ENCODE results near the gene MAP3K5.

The MAP3K5 gene

DNA sequence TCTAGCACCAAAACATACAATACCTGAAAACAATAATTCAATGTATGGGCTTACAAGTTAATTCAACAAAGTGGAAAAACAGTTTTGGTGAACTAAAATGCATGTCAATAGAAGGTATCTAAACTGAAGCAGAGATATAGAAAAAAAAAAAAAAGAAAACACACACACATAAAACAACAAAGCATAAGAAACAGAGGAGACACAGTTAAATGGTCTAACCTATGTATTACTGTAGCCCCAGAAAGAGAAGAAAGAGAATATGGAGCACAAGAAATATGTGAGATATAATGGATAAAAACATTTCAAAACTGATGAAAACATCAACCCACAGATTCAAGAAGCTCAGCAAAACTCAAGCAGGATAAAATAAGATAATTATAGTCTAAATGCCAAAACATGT is 118.7 kb downstream of the MAP3K5 start:
- Histone ChIP-seq H3K4me3 (ENCODE audit: low read length) (no peak overlapping the region), H3K9ac (ENCODE audit: low read length) (no peak overlapping the region), H3K4me1 (ENCODE audit: control insufficient read depth, insufficient read depth, low read length) (no peaks in the 10 kb centered on the region), H3K27me3 (ENCODE audit: control insufficient read depth, insufficient read depth, low read length) (no peaks in the 10 kb centered on the region), H3K36me3 (ENCODE audit: control insufficient read depth, insufficient read depth, low read length) (no peaks in the 10 kb centered on the region), H3K27ac (ENCODE audit: low read depth, low read length) (no peak overlapping the region)

DNA sequence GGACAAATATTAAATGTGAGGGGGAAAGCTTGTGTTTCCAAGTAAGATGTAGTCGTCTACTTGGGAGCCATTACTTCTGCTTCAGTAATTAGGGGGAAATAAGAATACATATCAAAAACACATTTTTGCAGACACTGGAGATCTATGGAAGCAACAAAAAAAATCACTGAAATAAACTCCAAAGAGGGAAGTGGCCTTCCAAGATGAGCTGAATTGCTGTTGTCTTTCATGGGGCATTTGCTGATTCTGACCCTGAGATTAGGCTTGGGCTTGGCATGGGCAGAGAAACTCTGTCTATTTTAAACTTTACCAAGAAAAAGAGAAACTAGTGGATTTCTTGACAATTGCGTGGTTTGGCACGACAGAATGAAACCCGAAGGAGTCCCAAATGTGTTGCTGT is 120.1 kb downstream of the MAP3K5 start:
- no peak overlapping the region for H3K27ac ChIP-seq (ENCODE audit: low read depth, low read length)
- no peaks in the 10 kb centered on the region for H3K4me1 ChIP-seq (ENCODE audit: control insufficient read depth, insufficient read depth, low read length)
- H3K27me3 ChIP-seq (ENCODE audit: control insufficient read depth, insufficient read depth, low read length): no peaks in the 10 kb centered on the region
- H3K4me3 ChIP-seq (ENCODE audit: low read length): no peak overlapping the region
- no peaks in the 10 kb centered on the region for H3K36me3 ChIP-seq (ENCODE audit: control insufficient read depth, insufficient read depth, low read length)
- H3K9ac ChIP-seq (ENCODE audit: low read length): no peak overlapping the region

DNA sequence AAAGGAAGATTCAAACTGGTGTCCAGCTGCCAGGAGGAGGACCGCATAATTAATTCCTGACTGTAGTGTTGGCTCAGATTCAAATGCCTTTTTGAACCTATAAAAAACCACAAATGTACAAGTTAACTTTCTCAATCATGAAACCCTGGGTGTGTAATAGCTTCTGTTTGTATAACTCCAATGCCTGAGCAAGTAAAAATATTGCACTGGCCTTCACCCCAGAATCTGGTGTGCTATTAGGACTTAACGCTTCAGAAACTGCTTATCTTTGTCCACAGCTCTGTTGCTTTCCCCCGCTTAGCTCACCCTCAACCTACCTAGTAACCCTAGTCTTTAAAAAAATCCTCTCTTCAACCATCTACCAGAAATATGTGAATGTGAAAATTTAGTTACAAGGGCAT is 123.0 kb downstream of the MAP3K5 start:
- H3K36me3 ChIP-seq (ENCODE audit: control insufficient read depth, insufficient read depth, low read length): no peaks in the 10 kb centered on the region
- no peak overlapping the region for H3K27ac ChIP-seq (ENCODE audit: low read depth, low read length)
- no peak overlapping the region for H3K9ac ChIP-seq (ENCODE audit: low read length)
- H3K4me1 ChIP-seq (ENCODE audit: control insufficient read depth, insufficient read depth, low read length): no peaks in the 10 kb centered on the region
- H3K4me3 ChIP-seq (ENCODE audit: low read length): no peak overlapping the region
- no peaks in the 10 kb centered on the region for H3K27me3 ChIP-seq (ENCODE audit: control insufficient read depth, insufficient read depth, low read length)

DNA sequence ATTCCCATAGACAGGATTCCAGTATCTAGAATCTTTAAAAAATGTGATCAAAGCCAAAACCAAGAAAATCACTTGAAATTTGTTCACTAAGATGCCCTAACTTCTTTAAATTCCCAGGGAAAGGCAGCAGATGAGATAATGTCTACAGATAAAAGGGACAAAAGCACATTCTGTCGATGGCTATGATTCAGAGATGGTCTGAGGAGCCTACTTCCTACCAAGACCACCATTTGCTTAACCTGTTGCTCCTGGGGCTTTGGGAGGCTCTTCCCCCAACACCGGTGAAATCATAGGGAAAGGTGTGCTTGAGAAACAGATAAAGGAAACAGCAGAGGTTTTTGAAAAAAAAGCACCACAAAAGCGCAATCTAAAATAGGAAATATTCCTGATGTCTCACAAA is 123.7 kb downstream of the MAP3K5 start:
- H3K4me1 ChIP-seq (ENCODE audit: control insufficient read depth, insufficient read depth, low read length): no peaks in the 10 kb centered on the region
- H3K9ac ChIP-seq (ENCODE audit: low read length): no peak overlapping the region
- H3K27me3 ChIP-seq (ENCODE audit: control insufficient read depth, insufficient read depth, low read length): no peaks in the 10 kb centered on the region
- no peak overlapping the region for H3K4me3 ChIP-seq (ENCODE audit: low read length)
- H3K27ac ChIP-seq (ENCODE audit: low read depth, low read length): no peak overlapping the region
- no peaks in the 10 kb centered on the region for H3K36me3 ChIP-seq (ENCODE audit: control insufficient read depth, insufficient read depth, low read length)

DNA sequence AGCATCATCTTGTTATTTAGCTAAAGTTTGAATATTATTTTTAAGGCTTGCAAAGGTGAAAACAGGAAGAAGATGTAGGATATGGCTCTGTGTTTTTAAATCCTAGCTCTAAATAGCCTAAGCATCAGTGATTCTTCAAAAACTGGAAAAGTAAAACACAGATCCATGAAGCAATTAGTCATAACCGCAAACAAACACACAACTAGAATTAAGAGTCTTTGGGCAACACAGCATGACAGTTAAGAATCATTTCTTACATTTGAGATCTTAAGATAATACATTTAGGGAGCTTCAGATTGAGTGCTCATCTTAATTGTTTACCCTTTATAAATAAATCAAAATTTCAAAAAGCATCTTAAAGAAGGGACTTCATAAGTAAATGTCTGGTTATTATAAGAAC is 126.2 kb downstream of the MAP3K5 start:
- H3K4me1 ChIP-seq (ENCODE audit: control insufficient read depth, insufficient read depth, low read length): no peaks in the 10 kb centered on the region
- H3K27ac ChIP-seq (ENCODE audit: low read depth, low read length): no peak overlapping the region
- H3K36me3 ChIP-seq (ENCODE audit: control insufficient read depth, insufficient read depth, low read length): no peaks in the 10 kb centered on the region
- H3K4me3 ChIP-seq (ENCODE audit: low read length): no peak overlapping the region
- no peaks in the 10 kb centered on the region for H3K27me3 ChIP-seq (ENCODE audit: control insufficient read depth, insufficient read depth, low read length)
- no peak overlapping the region for H3K9ac ChIP-seq (ENCODE audit: low read length)

DNA sequence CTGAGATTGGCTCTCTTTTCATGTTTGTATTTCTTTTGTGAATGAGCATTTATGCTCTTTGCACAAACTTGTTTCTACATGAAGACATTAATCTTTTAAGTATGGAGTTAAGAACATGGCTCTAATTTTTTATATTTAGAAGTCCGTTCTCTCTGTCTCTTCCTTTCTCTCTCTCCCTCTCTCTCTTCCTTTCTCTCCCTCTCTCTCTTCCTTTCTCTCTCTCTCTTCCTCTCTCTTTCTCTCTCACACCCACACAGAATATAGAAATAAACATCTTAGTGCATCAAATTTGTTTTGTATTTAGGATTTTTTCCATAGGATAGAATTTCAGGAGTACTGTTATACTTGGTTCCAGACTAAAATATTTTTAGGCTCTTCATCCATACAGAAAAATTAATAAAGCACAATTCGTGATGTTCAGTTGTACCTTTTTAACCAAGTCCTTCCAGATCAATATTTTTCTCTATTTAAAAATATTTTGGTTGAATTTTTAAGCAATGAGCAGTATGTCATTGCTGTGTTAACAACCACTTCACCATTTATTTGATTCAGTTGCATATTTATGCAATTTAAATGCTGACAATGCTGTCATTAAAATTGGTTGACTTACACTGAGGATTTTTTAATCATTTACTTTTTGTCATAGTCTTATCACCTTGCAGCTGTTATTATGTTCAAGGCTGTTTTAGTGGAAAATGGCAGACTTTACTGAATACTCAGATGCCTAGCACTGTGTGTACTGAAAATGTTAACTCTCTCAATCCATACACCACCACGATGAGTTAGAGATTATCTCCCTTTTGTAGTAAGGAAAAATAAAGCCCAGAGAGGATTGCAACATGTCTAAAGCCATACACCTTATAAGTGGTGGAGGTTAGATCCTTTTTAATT is 129.7 kb downstream of the MAP3K5 start:
- no peak overlapping the region for H3K27ac ChIP-seq (ENCODE audit: low read depth, low read length)
- no peaks in the 10 kb centered on the region for H3K36me3 ChIP-seq (ENCODE audit: control insufficient read depth, insufficient read depth, low read length)
- no peak overlapping the region for H3K4me3 ChIP-seq (ENCODE audit: low read length)
- H3K9ac ChIP-seq (ENCODE audit: low read length): no peak overlapping the region
- no peaks in the 10 kb centered on the region for H3K4me1 ChIP-seq (ENCODE audit: control insufficient read depth, insufficient read depth, low read length)
- no peaks in the 10 kb centered on the region for H3K27me3 ChIP-seq (ENCODE audit: control insufficient read depth, insufficient read depth, low read length)

DNA sequence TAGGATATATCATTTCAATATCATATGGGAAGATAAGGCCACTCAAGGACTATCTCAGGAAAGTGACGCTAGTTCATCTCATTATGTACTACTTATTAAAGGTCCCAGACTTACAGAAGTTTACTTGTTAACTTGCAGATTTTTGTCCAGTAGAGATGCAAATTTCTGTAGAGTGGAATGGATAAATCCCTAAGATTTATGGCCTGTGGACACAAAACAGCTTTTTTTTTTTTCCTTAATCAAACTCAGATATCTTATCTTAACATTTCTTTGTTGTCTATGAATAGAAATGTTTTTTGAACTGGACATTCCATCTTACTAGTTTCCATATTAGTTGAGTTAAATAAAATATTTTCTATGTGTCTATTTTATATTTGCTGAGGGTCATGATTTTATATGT is 131.6 kb downstream of the MAP3K5 start:
- Histone ChIP-seq H3K4me3 (ENCODE audit: low read length) (no peak overlapping the region), H3K27ac (ENCODE audit: low read depth, low read length) (no peak overlapping the region), H3K4me1 (ENCODE audit: control insufficient read depth, insufficient read depth, low read length) (no peaks in the 10 kb centered on the region), H3K9ac (ENCODE audit: low read length) (no peak overlapping the region), H3K27me3 (ENCODE audit: control insufficient read depth, insufficient read depth, low read length) (no peaks in the 10 kb centered on the region), H3K36me3 (ENCODE audit: control insufficient read depth, insufficient read depth, low read length) (no peaks in the 10 kb centered on the region)

DNA sequence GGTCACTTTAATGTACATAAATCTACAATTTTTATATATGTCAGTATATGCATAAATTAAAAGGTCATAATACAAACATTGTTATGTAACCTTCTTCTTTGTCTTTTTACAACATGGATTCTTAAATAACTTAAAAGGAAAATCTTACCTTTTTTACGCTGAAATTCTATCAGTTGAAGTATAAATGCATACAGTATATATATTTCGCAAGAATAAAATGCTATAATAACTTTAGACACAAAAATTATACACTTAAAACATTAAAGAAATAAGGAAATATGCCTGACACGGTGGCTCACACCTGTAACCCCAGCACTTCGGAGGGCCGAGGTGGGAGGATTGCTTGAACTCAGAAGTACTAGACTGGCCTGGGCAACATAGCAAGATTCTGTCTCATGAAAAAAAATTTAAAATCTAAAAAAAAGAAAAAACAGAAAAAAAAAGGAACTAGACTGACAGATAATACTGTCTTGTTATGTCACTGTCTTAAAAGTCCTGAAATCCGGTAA is 132.2 kb downstream of the MAP3K5 start:
- Histone ChIP-seq H3K4me3 (ENCODE audit: low read length) (no peak overlapping the region), H3K9ac (ENCODE audit: low read length) (no peak overlapping the region), H3K27ac (ENCODE audit: low read depth, low read length) (no peak overlapping the region), H3K4me1 (ENCODE audit: control insufficient read depth, insufficient read depth, low read length) (no peaks in the 10 kb centered on the region), H3K36me3 (ENCODE audit: control insufficient read depth, insufficient read depth, low read length) (no peaks in the 10 kb centered on the region), H3K27me3 (ENCODE audit: control insufficient read depth, insufficient read depth, low read length) (no peaks in the 10 kb centered on the region)

DNA sequence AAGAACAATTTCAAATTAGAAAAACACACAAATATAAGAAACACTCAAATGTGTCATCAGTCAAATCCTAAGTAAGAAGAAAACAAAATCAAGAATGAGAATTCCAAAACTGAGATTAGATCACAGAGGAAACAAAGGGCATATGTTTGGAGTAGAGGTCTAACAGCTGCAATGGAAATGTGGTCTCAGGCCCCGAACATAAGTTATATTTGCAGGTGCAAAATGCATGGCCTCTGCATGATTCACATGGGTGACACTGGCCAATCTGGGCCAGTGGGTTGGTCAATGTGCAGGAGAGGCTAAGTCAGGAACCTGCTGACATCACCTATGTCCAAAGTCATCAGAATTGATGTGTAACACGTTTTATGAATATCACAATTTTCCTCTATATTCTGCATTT is 133.6 kb downstream of the MAP3K5 start:
- Histone ChIP-seq H3K4me3 (ENCODE audit: low read length) (no peak overlapping the region), H3K27me3 (ENCODE audit: control insufficient read depth, insufficient read depth, low read length) (no peaks in the 10 kb centered on the region), H3K4me1 (ENCODE audit: control insufficient read depth, insufficient read depth, low read length) (no peaks in the 10 kb centered on the region), H3K27ac (ENCODE audit: low read depth, low read length) (no peak overlapping the region), H3K9ac (ENCODE audit: low read length) (no peak overlapping the region), H3K36me3 (ENCODE audit: control insufficient read depth, insufficient read depth, low read length) (no peaks in the 10 kb centered on the region)

DNA sequence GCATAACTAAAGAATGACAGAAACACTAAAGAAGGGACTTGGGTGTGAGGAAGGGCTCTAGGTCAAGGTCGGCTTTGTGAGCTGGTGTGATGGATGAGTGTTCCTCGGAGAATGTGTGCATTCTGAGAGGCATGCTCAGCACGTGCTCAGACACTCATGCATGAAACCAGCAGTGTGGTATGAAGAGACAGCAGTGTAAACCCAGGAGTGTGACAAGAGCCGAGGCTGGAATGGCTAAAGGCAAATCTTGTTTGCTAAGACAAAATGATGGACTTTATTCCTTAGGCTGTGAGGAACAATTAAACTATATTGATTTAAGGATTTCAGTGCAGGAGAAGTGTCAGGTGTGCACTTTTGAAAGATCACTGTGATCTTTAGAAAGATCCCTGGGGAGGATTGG is 134.6 kb downstream of the MAP3K5 start:
- H3K27me3 ChIP-seq (ENCODE audit: control insufficient read depth, insufficient read depth, low read length): no peaks in the 10 kb centered on the region
- H3K9ac ChIP-seq (ENCODE audit: low read length): no peak overlapping the region
- H3K4me1 ChIP-seq (ENCODE audit: control insufficient read depth, insufficient read depth, low read length): no peaks in the 10 kb centered on the region
- no peak overlapping the region for H3K4me3 ChIP-seq (ENCODE audit: low read length)
- H3K36me3 ChIP-seq (ENCODE audit: control insufficient read depth, insufficient read depth, low read length): no peaks in the 10 kb centered on the region
- H3K27ac ChIP-seq (ENCODE audit: low read depth, low read length): no peak overlapping the region

DNA sequence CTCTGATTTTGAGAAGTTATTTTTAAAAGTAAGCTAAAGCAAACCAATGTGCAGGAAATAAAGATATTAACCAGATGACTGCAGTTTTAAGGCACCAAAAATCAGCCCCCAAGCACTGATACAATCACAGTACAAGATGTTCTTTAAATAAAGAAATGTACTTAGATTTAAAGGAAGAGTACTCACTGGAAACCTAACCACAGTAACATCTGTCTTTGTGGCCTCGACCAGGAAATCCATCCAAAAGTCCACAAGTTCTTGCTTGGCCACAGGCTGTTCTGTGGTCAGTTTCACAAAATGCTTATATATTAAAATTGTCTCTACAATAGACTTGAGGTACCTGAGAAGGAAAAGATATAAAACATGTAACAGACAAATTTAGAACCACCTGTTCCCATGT is 136.2 kb downstream of the MAP3K5 start:
- Histone ChIP-seq H3K4me1 (ENCODE audit: control insufficient read depth, insufficient read depth, low read length) (no peaks in the 10 kb centered on the region), H3K27ac (ENCODE audit: low read depth, low read length) (no peak overlapping the region), H3K4me3 (ENCODE audit: low read length) (no peak overlapping the region), H3K36me3 (ENCODE audit: control insufficient read depth, insufficient read depth, low read length) (no peaks in the 10 kb centered on the region), H3K27me3 (ENCODE audit: control insufficient read depth, insufficient read depth, low read length) (no peaks in the 10 kb centered on the region), H3K9ac (ENCODE audit: low read length) (no peak overlapping the region)

DNA sequence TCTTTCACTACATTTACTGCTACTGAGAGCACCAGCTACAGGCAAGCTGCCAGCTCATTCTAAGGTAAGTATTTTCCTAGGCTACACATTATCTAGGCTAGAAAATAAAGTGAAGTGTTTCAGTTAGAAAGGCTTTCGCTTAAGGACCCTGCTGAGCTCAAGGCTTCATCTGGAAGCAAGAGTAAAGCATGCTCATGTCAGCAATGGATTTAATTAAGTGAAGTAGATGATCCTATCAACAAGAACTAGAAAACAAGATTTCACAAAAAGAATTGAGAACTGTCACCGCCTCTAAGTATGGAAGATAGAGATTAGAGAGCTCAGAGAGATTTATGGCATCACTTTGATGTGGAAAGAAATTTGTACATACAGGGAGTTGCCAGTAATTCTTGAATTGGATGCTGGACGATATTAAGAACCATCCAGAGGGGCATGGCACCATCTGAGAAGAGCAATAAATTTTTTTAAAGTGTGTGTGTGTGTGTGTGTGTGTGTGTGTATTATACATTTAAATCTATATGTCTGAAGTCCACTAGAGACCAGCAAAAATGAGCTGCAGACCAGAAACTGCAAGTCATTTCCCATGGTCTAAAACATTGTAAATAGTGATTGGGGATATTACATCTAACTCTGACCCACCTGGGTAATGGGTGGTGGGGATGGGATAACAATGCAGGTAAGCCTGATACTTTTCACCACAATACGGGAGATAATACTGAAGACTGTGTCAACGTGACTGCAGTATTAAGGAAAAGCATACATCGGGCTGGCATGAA is 136.8 kb downstream of the MAP3K5 start:
- no peak overlapping the region for H3K4me3 ChIP-seq (ENCODE audit: low read length)
- no peak overlapping the region for H3K9ac ChIP-seq (ENCODE audit: low read length)
- H3K27ac ChIP-seq (ENCODE audit: low read depth, low read length): no peak overlapping the region
- no peaks in the 10 kb centered on the region for H3K4me1 ChIP-seq (ENCODE audit: control insufficient read depth, insufficient read depth, low read length)
- no peaks in the 10 kb centered on the region for H3K27me3 ChIP-seq (ENCODE audit: control insufficient read depth, insufficient read depth, low read length)
- H3K36me3 ChIP-seq (ENCODE audit: control insufficient read depth, insufficient read depth, low read length): no peaks in the 10 kb centered on the region
